C4-2B (cell line): Measurements from ENCODE around the gene TMEM30B.

ENCODE experiments used
- ZFX ChIP-seq: fragments of 450-650 bp; IDR thresholded peaks from 2 replicates; pipeline ENCODE4 v1.6.1; 2017
- TF ChIP-seq, protein P1 (sequence below): fragments of 450-650 bp; conservative IDR thresholded peaks from 2 replicates; pipeline ENCODE4 v1.5.1; 2017; ENCODE audit warnings: mild to moderate bottlenecking

DNA sequence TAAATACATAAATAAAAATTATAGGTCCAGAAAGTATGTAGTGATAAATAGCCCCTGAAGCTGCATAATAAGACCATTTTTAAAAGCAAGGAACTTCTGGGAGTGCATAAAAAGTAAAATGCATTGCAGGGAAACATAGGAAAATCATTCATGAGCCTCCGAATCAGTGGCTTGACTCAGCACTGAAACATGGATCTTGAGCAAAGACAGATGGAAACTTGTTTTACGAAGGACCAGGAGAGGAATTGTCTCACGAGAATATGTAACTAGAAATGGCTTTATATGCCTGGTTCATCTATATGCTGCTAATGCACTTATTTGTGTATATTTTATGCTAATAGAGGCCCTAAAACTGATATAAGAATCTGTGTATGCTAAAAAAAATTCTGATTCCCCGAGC, 14.7 kb downstream of the TMEM30B start:
- TF ChIP-seq, protein P1, sequence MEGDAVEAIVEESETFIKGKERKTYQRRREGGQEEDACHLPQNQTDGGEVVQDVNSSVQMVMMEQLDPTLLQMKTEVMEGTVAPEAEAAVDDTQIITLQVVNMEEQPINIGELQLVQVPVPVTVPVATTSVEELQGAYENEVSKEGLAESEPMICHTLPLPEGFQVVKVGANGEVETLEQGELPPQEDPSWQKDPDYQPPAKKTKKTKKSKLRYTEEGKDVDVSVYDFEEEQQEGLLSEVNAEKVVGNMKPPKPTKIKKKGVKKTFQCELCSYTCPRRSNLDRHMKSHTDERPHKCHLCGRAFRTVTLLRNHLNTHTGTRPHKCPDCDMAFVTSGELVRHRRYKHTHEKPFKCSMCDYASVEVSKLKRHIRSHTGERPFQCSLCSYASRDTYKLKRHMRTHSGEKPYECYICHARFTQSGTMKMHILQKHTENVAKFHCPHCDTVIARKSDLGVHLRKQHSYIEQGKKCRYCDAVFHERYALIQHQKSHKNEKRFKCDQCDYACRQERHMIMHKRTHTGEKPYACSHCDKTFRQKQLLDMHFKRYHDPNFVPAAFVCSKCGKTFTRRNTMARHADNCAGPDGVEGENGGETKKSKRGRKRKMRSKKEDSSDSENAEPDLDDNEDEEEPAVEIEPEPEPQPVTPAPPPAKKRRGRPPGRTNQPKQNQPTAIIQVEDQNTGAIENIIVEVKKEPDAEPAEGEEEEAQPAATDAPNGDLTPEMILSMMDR, result no peak
- TF ChIP-seq ZFX, result no peak
